Endothelial cell of umbilical vein (primary cell): ENCODE data around the gene MGAT5. TPM values are rescaled to one million over a fixed set of nuclear protein-coding genes. Genes with fewer than 3 reads are reported as not detected.
A peak's percentile ranks its signal among the peaks of the same experiment; 100 is the strongest.

Experiments used
- BruUV-seq: library from RNA; stranded (reverse); fragments of 400-500 nt; replicated peaks from 2 replicates; lab custom pipeline; 2021; lab: Mats Ljungman, UMichigan
- CTCF ChIA-PET: fragments of 300-600, 350-600 bp; sonication (Branson Sonifier 250); formaldehyde crosslinking; loops from one replicate; lab custom pipeline; 2021; ENCODE audit warnings: antibody characterized with exemption, inconsistent platforms; lab: Charles Lee
- POLR2A ChIA-PET: fragments of 300-600, 350-600 bp; sonication (Branson Sonifier 250); formaldehyde crosslinking; loops from one replicate; lab custom pipeline; 2021; ENCODE audit warnings: antibody characterized with exemption, inconsistent platforms; lab: Charles Lee
- DNase-seq: peaks from one replicate; pipeline ENCODE4 v3.0.0-alpha.2; 2011; ENCODE audit warnings: low read depth, low spot score
- FAIRE-seq: peaks from 2 replicates; lab custom pipeline; 2011; peaks lifted over from hg19 to GRCh38; lab: Jason Lieb, UNC
- H2AFZ ChIP-seq: 2 replicates; pipeline ENCODE4 v1.6.0; 2012; ENCODE audit warnings: low read depth, low read length, control low read depth, inconsistent platforms
- H3K27ac ChIP-seq: 2 replicates; pipeline ENCODE4 v1.5.1; 2011; ENCODE audit warnings: low read depth, mild to moderate bottlenecking, control low read depth, low read length, moderate library complexity; ENCODE audit not compliant: insufficient read depth
- H3K27me3 ChIP-seq, 2 experiments: 2 replicates each; pipeline versions ENCODE4 v1.6.0 to v1.6.1; 2011; ENCODE audit warnings: low read length in 2 of 2, mixed read lengths in 1 of 2; ENCODE audit not compliant: control insufficient read depth in 2 of 2, insufficient read depth in 2 of 2
- H3K36me3 ChIP-seq, 2 experiments: 2 replicates in 1 of 2; 3 replicates in 1 of 2; pipeline ENCODE4 v1.5.1; 2011; ENCODE audit warnings: low read length in 2 of 2, mild to moderate bottlenecking in 1 of 2, moderate library complexity in 1 of 2; ENCODE audit not compliant: control insufficient read depth in 2 of 2, insufficient read depth in 2 of 2; ENCODE audit errors: extremely low read depth in 1 of 2
- H3K4me1 ChIP-seq: 3 replicates; pipeline ENCODE4 v1.5.1; 2011; ENCODE audit warnings: mild to moderate bottlenecking, low read length; ENCODE audit not compliant: control insufficient read depth, insufficient read depth; ENCODE audit errors: extremely low read depth
- H3K4me2 ChIP-seq: 2 replicates; pipeline ENCODE4 v1.6.1; 2011; ENCODE audit warnings: low read length, control low read depth, mixed read lengths; ENCODE audit not compliant: insufficient read depth
- H3K4me3 ChIP-seq, 3 experiments: fragments of 200-600 bp in 1 of 3; sonication (generic), shearing (Covaris generic) in 1 of 3; replicated peaks in 1 of 3; 2 replicates each; pipeline ENCODE4 v1.5.1; 2011 to 2016; ENCODE audit warnings: control low read depth in 3 of 3, low read length in 3 of 3, mild to moderate bottlenecking in 2 of 3, inconsistent platforms in 1 of 3, low read depth in 1 of 3, moderate library complexity in 1 of 3; ENCODE audit not compliant: insufficient read depth in 1 of 3
- H3K79me2 ChIP-seq: 2 replicates; pipeline ENCODE4 v1.6.0; 2012; ENCODE audit warnings: low read length, inconsistent platforms; ENCODE audit not compliant: control insufficient read depth, insufficient read depth
- H3K9ac ChIP-seq: replicated peaks from 2 replicates; pipeline ENCODE3; 2011; ENCODE audit warnings: low read length, control low read depth; ENCODE audit not compliant: insufficient read depth; ENCODE audit errors: extremely low read depth
- H3K9me1 ChIP-seq: replicated peaks from 3 replicates; pipeline ENCODE4 v1.6.0; 2011; ENCODE audit warnings: mild to moderate bottlenecking, low read length; ENCODE audit not compliant: control insufficient read depth, insufficient read depth; ENCODE audit errors: extremely low read depth
- H3K9me3 ChIP-seq: replicated peaks from 2 replicates; pipeline ENCODE4 v1.5.1; 2012; ENCODE audit warnings: low read length, inconsistent platforms; ENCODE audit not compliant: control insufficient read depth, insufficient read depth
- H4K20me1 ChIP-seq: replicated peaks from 2 replicates; pipeline ENCODE3; 2011; ENCODE audit warnings: mild to moderate bottlenecking, low read length; ENCODE audit not compliant: control insufficient read depth, insufficient read depth; ENCODE audit errors: extremely low read depth
- CTCF ChIP-seq, 2 donors: IDR thresholded peaks; 1 replicate in 1 of 2; 2 replicates in 1 of 2; pipeline ENCODE4 v1.5.1; 2011; ENCODE audit warnings: low read length in 2 of 2, mild to moderate bottlenecking in 2 of 2, moderate library complexity in 2 of 2, control low read depth in 1 of 2, inconsistent platforms in 1 of 2, low read depth in 1 of 2; ENCODE audit not compliant: insufficient read depth in 1 of 2; ENCODE audit errors: extremely low read depth in 1 of 2
- EZH2 ChIP-seq: IDR thresholded peaks from 2 replicates; pipeline ENCODE4 v1.6.1; 2012; ENCODE audit warnings: borderline replicate concordance, low read depth, mild to moderate bottlenecking, moderate library complexity, low read length, inconsistent platforms; ENCODE audit not compliant: severe bottlenecking
- FOS ChIP-seq: IDR thresholded peaks from 2 replicates; pipeline ENCODE4 v1.6.1; 2011; ENCODE audit warnings: mild to moderate bottlenecking, low read length, moderate library complexity, borderline replicate concordance; ENCODE audit not compliant: insufficient read depth
- GATA2 ChIP-seq: IDR thresholded peaks from 2 replicates; pipeline ENCODE4 v1.7.0; 2011; ENCODE audit warnings: low read depth, mild to moderate bottlenecking, moderate library complexity, mixed read lengths, low read length; ENCODE audit not compliant: insufficient read length, insufficient read depth
- JUN ChIP-seq: IDR thresholded peaks from 2 replicates; pipeline ENCODE4 v1.6.1; 2011; ENCODE audit warnings: borderline replicate concordance, low read depth; ENCODE audit not compliant: insufficient read length, insufficient read depth
- MYC ChIP-seq: IDR thresholded peaks from one replicate; pipeline ENCODE4 v1.6.1; 2011; ENCODE audit warnings: mild to moderate bottlenecking, low read depth, low read length
- POLR2A ChIP-seq: IDR thresholded peaks from 2 replicates; pipeline ENCODE4 v1.6.1; 2012; ENCODE audit warnings: low read depth, mild to moderate bottlenecking, control low read depth, low read length
- POLR2AphosphoS5 ChIP-seq: IDR thresholded peaks from 2 replicates; pipeline ENCODE4 v1.6.1; 2012; ENCODE audit warnings: low read depth, mild to moderate bottlenecking, control low read depth, low read length, moderate library complexity; ENCODE audit not compliant: insufficient read depth
- dilution Hi-C: fragments of 300-500 bp; cut with MboI; formaldehyde crosslinking; loops from one replicate; pipeline ENCODE4 v1.15.0; 2019; ENCODE audit warnings: low sequenced_read_pairs; ENCODE audit not compliant: extremely low pct_ligation_motif_present
- intact Hi-C: fragments of 100-400 bp; cut with micrococcal nuclease; formaldehyde crosslinking; loops from one replicate; pipeline ENCODE4 v1.10.0; 2022
- polyA plus RNA-seq, 4 experiments: library from polyadenylated mRNA; depleted of rRNA in 3 of 4; stranded (reverse) in 3 of 4; unstranded in 1 of 4; fragments of >200 nt; gene quantifications; 2 replicates each; pipeline versions ENCODE4 v1.2.1 to v1.2.3, GENCODE V29; 2011 to 2012; ENCODE audit warnings: missing spikeins in 1 of 4
- total RNA-seq: library from RNA; stranded (reverse); gene quantifications from 2 replicates; pipeline ENCODE4 v1.2.3, GENCODE V29; 2021
- TF ChIP-seq, protein P1 (sequence below): IDR thresholded peaks from 2 replicates; pipeline ENCODE4 v1.6.1; 2011; ENCODE audit not compliant: insufficient read depth, insufficient read length

The MGAT5 gene
- total and polyA plus RNA-seq, 2 donors (not counting 3 experiments of a cell fraction or from before 2014, with no cell fraction given), result 17.7 to 84.1 TPM

DNA sequence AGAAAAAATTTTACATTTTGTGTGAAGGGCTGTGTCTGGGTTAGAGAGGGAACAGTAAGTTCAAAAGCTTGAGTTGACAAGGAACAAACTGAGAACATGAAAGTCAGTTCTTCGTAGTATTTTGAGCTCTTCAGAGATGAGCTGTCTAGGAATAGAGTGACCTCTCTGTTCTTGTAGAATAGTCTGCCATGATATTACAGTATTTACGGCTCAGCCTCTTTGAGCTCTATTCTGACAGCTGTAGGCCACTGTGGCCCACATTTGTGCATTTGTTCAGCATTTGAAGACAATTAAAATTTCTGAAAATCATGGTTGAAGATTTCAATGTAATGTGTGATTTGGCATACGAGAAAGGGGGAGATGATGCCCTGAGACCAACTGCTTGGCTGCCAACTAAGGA is 172.8 kb downstream of the MGAT5 start:
- BruUV-seq, result no TSS peak
- no peaks in the 10 kb centered on the region for H3K27me3 ChIP-seq
- peak overlapping the region; percentile 30 for H3K9ac ChIP-seq
- TF ChIP-seq JUN (no peak), MYC (no peak), EZH2 (no peak), POLR2AphosphoS5 (no peak), CTCF (IDR thresholded peaks at IDR 0.05; ENCODE audit: extremely low read depth in 1 of 2, insufficient read depth in 1 of 2, low read depth in 1 of 2, low read length in 2 of 2) (no peak), FOS (no peak), GATA2 (no peak), POLR2A (no peak)
- TF ChIP-seq, protein P1, sequence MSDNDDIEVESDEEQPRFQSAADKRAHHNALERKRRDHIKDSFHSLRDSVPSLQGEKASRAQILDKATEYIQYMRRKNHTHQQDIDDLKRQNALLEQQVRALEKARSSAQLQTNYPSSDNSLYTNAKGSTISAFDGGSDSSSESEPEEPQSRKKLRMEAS, result no peak
- H3K9me3 ChIP-seq, result no peaks in the 10 kb centered on the region
- no peaks in the 10 kb centered on the region for H3K9me1 ChIP-seq
- ChIA-PET POLR2A (no interaction called here), CTCF (interaction anchor here (0.8 to 10.0 kb wide), 8 partner anchors 10 to 309 kb away, joined by 3 to 94 read pairs (median 4); no protein-coding TSS in a partner anchor)
- DNase-seq (no peak), FAIRE-seq (no peak)
- peaks cover 0 to 2% of the 10 kb centered on the region in 2 experiments for H3K36me3 ChIP-seq
- peak overlapping the region; percentile 80 for H3K4me2 ChIP-seq
- no peaks in the 10 kb centered on the region for H3K79me2 ChIP-seq
- no peaks in the 10 kb centered on the region for H4K20me1 ChIP-seq
- peaks cover 43% of the 10 kb centered on the region for H3K4me1 ChIP-seq
- H3K27ac ChIP-seq, result peak overlapping the region; percentile 76
- intact Hi-C loops, result loop anchor here (1.0 kb wide), 2 partner anchors 9 to 20 kb away; no protein-coding TSS in a partner anchor
- dilution Hi-C loops, result no loop called here
- no peak overlapping the region for H3K4me3 ChIP-seq
- H2AFZ ChIP-seq, result no peak overlapping the region
